OCI-M1 (cell line): ENCODE measurements around the gene P4HA3.

ENCODE experiments used
- DNase-seq: peaks from one replicate; lab custom pipeline; 2025; lab: John Stamatoyannopoulos, UW

The P4HA3 gene

GRCh38 chr11:74316772-74317505, 5.5 kb upstream of the P4HA3 start:
- peak; percentile 59 for DNase-seq

GRCh38 chr11:74312326-74312725, 886 bp upstream of the P4HA3 start:
- no peak for DNase-seq

- DNase-seq = no peak
These were observed 583 bp downstream of the P4HA3 start for GRCh38 chr11:74310857-74311256.

GRCh38 chr11:74307434-74307833, 4.0 kb downstream of the P4HA3 start:
- DNase-seq = peak; percentile 82

- DNase-seq = peak; percentile 83
These were observed 4.8 kb downstream of the P4HA3 start for GRCh38 chr11:74306435-74307175.

GRCh38 chr11:74299015-74299414, 12.4 kb downstream of the P4HA3 start:
- DNase-seq = no peak

GRCh38 chr11:74297484-74297883, 14.0 kb downstream of the P4HA3 start:
- DNase-seq = no peak

- no peak for DNase-seq
These were observed 22.5 kb downstream of the P4HA3 start for GRCh38 chr11:74288911-74289310.

- DNase-seq = peak; percentile 81
These were observed 23.3 kb downstream of the P4HA3 start for GRCh38 chr11:74288161-74288560.

GRCh38 chr11:74284466-74284865, 27.0 kb downstream of the P4HA3 start:
- DNase-seq = no peak

- no peak for DNase-seq
These were observed 27.8 kb downstream of the P4HA3 start for GRCh38 chr11:74283580-74284180.

GRCh38 chr11:74282914-74283371, 28.5 kb downstream of the P4HA3 start:
- DNase-seq = no peak

- no peak for DNase-seq
These were observed 29.0 kb downstream of the P4HA3 start for GRCh38 chr11:74282421-74282820.

- DNase-seq = no peak
These were observed 30.9 kb downstream of the P4HA3 start for GRCh38 chr11:74280494-74280893.

GRCh38 chr11:74279256-74279655, 32.2 kb downstream of the P4HA3 start:
- no peak for DNase-seq

- no peak for DNase-seq
These were observed 32.7 kb downstream of the P4HA3 start for GRCh38 chr11:74278721-74279161.

GRCh38 chr11:74278103-74278502, 33.3 kb downstream of the P4HA3 start:
- DNase-seq = no peak

- DNase-seq = no peak
These were observed 34.9 kb downstream of the P4HA3 start for GRCh38 chr11:74276581-74276980.

- DNase-seq = no peak
These were observed 39.2 kb downstream of the P4HA3 start for GRCh38 chr11:74272276-74272675.

GRCh38 chr11:74269161-74269811, 42.2 kb downstream of the P4HA3 start:
- DNase-seq = no peak

GRCh38 chr11:74268456-74268855, 43.0 kb downstream of the P4HA3 start:
- no peak for DNase-seq

GRCh38 chr11:74267014-74267413, 44.4 kb downstream of the P4HA3 start:
- DNase-seq = no peak
